Fibroblast of skin of right biceps (primary cell): ENCODE data around the gene ABCE1.
A peak's percentile ranks its signal among the peaks of the same experiment; 100 is the strongest.
"Not testable (repeated sequence)": the region's sequence is repeated elsewhere in the genome, so short reads cannot be mapped to it uniquely, and the experiment has no call there.

Source experiments
- DNase-seq: peaks from one replicate; pipeline ENCODE4 v3.0.0-alpha.2; 2013

ABCE1 gene

DNA sequence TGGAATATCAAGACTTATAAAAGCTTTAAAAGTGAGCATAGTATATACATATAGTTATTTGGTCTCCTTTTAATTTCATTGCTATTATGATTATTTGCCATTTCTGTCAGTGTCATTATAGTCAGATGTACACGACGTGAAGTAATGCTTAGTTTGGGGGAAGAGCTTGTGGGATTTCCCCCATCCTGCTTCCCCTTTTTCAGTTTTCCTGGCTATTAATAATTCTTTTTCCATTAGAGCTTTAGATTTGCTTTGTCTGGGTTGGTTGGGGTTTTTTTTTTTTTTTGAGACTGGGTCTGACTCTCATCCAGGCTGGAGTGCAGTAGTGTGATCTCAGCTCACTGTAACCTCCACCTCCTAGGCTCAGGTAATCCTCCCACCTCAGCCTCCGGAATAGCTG, 5.4 kb downstream of the ABCE1 start:
- DNase-seq, result no peak

DNA sequence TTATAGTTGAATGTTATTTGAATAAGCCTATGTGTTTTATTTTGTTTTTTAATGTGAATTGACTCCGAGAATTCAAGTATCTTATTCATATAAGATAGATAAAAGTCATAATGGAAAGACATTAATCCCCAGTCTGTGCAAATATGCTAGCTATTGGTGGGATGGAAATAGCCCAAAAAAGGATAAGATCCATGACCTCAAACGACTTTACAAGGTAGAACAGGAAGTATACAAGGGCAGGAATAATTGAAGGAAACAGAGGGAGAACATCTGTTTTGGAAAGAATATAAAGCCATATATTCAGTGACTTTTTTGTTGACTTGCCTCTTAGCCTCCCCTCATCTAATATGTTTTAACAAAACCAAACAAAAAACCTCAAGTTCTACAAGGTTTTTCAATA, 9.0 kb downstream of the ABCE1 start:
- no peak for DNase-seq

DNA sequence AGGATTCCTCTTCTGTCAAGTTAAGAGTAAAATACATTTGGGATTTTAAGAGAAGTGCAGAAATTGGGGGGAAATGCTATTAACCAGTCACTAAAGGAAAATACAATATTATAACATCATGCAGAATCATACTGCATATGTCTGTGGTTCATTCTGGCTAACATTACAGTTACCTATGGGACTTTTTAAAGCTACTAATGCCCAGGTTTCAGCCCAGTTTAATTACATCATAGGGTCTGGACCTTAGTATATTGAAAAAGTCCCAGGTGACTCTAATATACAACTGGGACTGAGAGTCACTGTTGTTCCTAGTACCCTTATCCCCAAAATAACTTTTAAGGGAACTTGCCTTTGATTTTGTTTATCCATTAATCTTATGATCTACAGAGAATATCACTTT, 10.0 kb downstream of the ABCE1 start:
- DNase-seq, result no peak

DNA sequence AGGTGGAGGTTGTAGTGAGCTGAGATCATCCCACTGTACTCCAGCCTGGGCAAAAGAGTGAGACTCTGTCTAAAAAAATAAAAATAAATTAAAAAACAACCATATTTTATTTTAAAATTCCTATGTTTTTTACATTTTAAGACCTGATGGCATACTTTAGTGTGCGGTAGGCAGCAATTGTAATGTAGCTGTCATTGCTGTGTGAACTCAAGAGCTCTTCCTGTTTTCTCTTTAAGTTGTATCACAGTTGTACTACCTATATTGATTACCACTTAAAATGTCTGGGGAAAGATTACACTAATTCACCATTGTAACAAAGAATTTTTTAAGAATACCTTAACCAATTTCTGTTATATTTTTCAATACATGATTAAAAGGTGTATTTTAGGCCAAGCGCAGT, 27.3 kb downstream of the ABCE1 start:
- DNase-seq, result no peak

DNA sequence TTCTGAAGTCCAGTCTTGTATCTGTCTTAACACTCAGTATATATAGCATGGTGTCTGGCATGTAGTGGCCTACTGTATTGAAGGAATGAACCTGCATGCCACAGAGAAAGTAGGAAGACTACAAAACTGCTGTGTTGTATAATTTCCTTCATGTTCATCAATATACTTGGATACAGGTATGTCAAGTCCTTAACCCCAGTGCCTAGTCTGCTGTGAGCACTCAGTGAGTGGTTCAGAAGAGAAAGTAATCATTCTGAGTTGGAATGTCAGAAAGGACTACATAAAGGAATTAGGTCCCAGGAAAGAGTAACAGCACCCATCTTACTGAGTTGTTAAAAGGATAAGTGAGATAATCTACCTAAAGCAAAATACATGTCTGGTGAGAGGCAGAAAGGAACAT, 32.0 kb downstream of the ABCE1 start:
- DNase-seq, result no peak

DNA sequence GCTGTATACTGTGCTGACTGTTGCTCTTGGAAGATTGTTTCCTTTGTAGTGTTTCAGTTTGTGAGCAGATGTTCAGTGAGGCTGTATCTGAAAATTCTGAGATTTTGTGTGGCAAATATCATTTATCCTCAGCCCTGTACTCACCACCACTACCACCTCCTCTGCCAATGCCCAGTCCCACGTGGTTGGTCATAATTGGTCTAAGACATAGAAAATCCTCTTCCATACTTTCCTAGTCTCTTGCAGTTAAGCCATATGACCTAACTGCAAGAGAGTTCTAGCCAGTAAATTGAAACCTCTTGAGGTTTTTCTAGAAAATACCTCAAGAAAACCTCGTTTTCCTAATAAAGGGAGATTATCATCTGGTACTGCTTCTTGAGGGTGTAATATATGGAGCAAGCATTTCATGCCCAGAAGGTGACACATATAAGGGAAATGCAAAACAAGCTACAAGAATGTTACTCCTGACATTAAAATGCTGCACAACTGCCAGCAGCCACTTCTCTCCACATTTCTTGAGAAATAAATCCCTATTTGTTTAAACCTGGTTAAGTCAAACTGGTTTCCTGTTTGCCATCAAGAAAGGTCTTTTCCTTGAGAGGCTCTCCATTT, 32.8 kb downstream of the ABCE1 start:
- peak; percentile 92 for DNase-seq

DNA sequence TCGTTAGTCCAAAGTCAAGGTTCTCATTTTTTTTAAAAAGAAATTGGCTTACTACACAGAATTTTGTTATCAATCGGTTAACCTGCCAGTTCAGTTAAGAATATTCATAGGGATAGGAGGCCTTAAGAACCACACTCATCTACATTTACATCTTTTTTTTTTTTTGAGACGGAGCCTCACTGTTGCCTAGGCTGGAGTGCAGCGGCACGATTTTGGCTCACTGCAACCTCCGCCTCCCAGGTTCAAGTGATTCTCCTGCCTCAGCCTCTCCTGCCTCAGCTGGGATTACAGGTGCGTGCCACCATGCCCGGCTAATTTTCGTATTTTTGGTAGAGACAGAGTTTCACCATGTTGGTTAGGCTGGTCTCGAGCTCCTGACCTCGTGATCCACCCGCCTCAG, 33.7 kb downstream of the ABCE1 start:
- no peak for DNase-seq

DNA sequence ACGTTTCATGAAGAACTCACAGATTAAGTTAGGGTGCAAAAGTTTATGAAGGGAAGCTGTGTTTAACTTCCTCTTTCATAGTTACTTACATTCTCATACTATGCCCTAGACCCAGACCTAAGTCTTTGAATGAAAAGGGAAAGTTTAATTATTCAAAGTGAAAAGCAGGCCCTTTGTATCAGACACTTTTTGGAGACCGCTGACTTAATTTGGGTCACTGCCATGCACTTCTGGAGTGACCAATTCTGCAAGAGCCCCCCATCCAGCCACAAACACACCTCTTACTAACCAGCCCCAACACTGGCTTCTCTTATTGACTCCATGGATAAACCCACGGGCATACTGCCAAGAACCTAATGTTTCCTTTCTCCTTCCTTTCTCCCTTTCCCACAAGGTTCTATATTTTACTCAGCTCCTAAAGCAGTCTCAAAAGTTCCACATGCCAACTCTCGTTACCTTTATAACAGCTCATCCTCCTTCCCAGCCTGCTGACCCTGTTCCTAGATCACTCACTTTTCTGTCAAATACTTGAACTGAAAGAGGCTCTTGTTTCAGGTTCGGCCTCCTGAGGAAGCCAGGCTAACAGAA, 34.5 kb downstream of the ABCE1 start:
- peak; percentile 19 for DNase-seq

DNA sequence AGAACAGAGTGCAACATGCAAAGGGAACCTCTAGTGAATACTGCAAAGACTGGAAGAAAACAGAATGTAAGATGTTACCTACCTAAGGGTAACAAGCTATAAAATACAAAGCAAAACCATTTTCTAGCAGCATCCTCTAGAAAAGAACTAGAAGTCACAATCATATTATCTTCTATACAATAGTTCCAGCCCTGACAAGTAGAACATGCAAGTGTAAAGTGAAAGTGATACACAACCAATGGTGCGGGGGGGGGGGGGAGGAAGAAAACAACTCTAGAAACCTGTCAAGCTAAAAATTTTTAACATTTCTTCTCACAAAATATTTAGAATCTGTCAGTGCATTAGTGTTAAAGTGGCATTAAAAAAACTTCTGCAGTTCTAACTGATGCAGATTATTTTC, 38.1 kb downstream of the ABCE1 start:
- DNase-seq, result not testable (repeated sequence)

DNA sequence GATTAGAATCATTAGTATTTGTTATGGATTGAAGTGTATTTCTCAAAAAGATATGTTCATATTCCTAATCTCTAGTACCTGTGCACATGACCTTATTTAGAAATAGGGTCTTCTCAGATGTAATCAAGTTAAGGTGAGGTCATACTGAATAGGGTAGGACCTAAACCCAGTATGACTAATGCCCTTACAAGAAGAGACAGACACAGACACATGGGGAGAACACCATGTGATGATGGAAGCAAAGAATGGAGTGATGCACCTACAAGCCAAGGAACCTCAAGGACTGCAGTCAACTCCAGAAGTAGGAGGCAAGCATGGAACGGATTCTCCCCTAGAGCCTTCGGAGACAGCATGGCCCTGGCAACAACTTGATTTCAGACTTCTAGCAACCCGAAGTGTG, 50.9 kb downstream of the ABCE1 start:
- DNase-seq, result no peak

DNA sequence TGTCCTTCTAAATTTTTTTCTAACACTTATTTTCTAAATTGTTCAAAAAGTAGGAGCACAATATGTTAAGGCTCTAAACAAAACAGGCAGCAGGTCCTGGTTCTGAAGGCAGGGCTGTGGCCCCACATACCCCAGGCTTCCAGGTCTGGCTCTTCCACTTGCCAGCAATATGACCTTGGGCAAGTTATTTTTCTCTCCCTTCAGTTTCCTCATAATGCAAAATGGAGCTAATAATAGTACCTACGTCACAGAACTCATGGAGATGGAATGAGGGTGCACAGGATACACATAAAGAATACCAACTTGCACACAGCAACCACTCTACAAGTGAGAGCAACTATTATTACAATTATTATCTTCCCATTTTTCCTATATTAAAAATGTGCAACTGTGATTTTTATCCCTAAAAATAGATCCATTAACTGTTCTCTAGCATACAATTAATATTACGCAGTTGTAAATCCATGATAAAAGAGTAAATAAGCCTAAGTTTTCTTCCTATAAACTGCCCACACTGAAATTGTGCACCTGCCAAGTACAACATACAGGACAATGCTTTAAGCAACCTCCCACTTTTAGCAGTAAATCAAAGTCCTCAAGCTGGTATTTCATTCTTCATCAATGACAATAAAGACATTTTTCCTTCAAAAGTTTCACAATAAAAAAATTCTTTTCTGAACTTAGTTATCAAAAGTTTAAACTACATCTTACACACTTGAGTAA, 55.2 kb downstream of the ABCE1 start:
- no peak for DNase-seq

DNA sequence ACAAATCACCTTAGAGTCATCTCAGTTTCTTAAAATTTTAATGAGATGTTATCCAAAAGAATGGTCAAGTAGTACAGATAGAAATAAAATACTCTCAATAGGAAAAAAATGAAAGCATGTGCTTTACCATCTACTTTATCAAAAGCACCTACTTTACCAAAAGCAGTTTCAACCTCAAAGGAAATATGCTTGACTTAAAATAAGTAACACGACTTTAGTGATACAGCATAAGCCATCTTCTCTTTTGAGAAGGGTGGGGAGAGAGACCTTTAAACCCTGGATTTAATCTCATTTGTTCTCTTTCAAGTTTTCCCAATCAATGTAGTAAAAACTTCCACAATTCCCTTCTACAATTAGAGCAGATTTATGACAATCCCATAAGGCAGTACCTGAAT, 55.8 kb downstream of the ABCE1 start:
- no peak for DNase-seq

DNA sequence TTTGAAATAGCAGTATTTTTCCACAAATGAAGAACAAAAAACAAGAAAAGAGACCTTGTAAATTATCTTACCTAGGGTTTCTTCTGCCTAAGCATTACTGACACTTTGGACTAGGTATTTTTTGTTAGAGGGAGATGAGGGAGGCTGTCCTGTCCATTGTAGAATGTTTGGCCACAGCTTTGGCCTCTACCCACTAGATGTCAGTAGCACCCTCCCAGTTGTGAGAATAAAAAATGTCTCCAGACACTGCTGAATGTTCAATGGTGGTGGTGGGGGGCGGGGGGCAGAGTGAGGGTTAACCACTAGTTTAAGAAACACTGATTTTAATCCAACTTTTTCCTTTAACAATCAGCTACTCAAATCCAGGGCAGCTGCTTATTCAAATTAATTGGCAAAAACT, 56.5 kb downstream of the ABCE1 start:
- peak; percentile 28 for DNase-seq

DNA sequence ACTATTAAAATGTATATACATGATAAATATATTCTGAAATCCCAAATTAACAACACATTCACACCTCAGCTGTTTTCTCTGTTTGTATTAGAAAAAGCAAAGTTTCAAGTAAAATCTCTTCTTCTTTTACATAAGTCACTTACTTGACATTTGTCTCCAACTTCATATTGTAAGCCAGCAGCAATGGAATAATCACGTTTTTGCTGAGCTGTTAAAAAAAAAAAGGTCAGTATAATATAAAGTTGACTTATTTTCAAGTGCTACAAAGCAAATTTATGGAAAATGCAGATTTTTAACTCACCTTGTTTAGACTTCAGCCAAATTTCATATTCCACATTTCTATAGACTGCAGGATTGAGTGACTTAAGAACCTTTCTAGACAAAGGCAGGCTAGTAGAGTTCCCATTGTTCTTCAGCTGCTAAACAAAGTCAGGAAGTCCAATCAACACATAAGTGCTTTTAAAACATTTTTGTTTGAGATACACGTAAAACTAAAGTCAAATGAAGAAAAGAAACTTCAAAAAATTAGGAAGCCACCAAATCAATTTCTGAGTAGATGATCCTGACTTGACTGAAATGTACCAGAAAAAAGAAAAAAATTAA, 57.3 kb downstream of the ABCE1 start:
- no peak for DNase-seq

DNA sequence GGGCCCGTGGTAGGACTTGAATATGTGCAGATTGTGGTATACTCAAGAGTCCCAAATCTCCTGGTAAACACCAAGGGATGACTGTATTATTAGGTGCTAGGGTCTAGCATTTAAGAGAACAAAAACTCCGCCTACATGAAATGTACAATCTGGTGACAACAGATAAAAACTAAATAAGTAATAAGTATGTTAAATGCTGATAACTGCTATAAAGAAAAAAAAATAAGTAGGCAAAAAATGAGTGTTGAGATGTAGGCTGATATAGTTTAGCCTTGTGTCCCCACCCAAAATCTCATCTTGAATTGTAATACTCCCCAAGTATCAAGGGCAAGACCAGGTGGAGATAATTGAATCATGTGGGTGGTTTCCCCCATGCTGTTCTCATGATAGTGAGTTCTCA, 58.9 kb downstream of the ABCE1 start:
- no peak for DNase-seq

DNA sequence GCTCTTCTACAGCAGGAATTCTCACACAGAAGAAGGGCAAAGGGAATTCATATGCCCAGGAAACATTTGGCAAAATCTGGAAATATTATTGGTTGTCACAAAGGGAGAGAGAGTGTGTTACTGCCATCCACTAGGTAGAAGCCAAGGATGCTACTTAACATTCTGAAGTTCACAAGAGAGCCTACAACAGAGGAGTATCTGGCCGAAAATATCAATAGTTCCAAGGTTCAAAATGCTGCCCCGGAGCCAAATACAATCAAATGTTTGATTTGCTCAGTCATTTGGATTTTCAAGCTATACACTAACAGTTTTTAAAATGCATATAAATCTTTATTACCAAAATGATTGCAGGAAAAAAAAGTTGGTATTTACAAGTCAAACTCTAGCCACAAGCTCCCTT, 63.4 kb downstream of the ABCE1 start:
- DNase-seq, result no peak

DNA sequence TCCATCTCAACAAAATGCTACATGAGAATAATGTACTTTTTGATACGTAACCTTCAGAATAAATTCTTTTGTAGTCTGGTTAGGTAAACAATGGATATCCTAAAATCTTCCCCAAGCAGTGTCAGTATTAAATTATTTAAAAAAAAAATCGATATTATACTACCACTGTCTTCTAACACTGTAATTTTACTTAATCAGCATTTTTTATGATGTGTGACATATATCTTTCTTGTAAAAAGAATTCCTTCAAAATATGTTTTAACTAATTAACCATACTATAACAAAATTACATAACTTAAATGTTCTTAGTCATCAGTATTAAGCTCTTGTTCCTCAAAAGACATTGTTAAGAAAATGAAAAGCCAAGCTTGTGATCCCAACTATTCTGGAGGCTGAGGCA, 69.8 kb downstream of the ABCE1 start:
- no peak for DNase-seq

DNA sequence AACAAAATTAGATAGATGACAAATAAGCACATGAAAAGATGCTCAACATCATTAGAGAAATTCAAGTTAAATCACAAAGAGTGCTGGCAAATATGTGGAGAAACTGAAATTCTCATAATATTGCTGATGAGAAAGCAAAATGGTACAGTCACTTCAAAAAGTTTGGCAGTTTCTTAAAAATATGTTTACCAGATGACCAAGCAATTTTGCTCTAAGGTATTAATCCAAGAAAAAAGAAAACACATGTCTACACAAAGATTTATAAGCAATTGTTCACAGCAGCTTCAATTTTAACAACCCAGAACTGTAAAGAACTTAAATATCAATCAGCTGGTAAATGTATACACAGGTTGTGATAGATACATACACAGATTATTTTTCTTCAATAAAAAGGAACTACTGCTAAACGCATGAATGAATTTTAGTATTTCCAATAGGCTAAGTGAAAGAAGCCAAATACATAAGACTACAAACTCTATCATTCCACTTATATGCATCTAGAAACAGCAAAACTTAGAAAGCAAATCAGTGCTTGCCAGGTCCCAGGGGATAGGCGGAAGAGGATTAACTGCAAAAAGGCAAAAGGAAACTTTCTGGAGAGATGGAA, 70.6 kb downstream of the ABCE1 start:
- DNase-seq, result no peak

DNA sequence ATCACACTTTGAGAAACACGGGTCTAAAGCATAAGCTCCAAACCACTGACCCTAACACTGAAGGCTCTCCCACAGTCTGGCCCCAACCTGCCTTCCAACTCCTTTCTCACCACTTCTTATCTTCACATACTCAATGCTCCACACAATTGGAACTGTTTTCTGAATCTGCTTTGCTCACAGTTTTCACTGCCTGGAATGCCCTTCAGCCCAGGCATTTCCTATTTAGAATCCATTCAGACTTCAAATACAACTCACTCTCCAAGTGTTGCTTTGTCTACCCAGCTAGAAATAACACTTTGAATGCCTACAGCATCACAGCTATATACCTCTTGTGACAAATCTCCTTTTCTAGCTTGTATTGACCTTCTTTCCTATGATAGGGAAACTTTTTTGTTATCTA, 72.1 kb downstream of the ABCE1 start:
- DNase-seq, result no peak

DNA sequence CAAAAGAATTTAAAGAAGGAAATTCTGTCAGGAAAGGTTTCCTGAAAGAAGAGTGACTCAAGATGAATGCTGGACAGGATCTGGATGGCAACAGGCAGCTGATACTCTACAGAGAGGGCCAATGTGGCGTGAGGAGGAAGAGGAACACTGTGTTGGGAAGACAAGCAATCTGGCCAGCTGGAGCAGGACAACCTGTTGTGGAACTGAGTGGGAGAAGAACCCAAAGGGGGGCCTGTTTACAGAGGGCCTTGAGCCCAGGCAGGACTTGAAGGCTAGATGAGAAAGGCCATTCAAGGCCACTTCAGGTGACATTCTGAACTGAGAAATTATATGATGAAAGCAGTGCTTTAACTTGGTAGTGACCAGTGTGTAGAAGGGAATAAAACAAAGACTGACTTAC, 73.8 kb downstream of the ABCE1 start:
- DNase-seq, result no peak

DNA sequence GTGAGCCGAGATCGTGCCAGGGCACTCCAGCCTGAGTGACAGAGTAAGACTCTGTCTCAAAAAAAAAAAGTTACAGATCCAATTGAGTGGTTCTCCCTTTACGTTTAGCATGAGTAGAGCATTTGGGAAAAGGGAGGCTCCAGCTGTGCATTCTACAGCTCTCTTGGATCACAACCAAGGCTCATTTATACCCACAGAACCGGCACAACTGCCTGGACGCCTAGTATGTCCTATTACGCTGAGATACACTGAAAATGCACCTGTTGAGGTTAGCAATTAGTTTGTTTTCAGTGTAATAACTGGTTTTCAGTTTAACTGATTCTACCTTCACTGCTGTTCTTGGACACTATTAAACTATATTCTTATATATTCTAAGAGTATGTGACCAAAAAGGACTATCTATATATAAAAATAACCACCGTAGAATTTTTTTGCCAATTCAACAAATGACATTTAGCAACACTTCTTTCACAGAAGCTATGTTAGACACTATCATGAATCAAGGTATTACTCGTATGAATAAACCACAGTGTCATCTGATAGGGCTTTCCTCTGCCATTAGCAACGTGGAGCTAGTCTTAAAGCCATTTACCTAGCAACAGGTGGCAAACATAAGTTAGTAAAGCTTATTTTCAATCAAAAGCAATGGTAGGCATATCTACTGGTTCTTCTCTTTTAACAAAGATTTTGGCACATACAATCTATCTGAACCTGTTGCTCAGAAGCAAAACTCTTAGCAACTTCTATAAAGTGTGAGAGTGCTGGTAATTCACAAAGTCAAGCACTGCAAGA, 78.7 kb downstream of the ABCE1 start:
- peak; percentile 4 for DNase-seq

DNA sequence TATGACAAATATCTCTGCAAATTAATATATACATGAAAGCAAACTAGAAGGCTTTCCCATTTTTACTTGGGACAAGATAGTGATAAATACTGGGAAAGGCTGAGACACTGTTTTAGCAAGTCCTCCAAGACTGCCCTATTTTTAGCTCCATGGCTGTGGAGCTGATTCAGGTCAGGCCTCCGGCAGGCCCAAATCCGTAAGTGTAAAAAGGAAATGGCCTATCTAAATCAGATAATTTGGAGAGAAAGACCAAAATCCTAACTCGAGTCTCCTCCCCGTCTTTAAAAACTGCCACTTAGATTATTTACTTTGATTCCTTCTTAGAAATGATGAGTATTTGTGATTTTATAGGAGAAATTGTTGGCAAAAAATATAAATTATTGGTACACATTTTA, 79.4 kb downstream of the ABCE1 start:
- peak; percentile 12 for DNase-seq
